HG03139 (cell line): ENCODE data around the gene S100A3.
"Not testable (repeated sequence)": the region's sequence is repeated elsewhere in the genome, so short reads cannot be mapped to it uniquely, and the experiment has no call there.

Experiments used
- ATAC-seq: cut with Tn5 transposase; IDR thresholded peaks from one replicate; pipeline ENCODE4 v1.9.1; 2021; ENCODE audit not compliant: unreplicated experiment

The S100A3 gene

GRCh38 chr1:153570874-153571273 is 21.8 kb upstream of the S100A3 start:
- no peak for ATAC-seq

GRCh38 chr1:153569465-153569864 is 20.4 kb upstream of the S100A3 start:
- ATAC-seq, result no peak

GRCh38 chr1:153568367-153569099 is 19.5 kb upstream of the S100A3 start:
- no peak for ATAC-seq

GRCh38 chr1:153567621-153568366 is 18.7 kb upstream of the S100A3 start:
- no peak for ATAC-seq

GRCh38 chr1:153566414-153567371 is 17.6 kb upstream of the S100A3 start:
- no peak for ATAC-seq

GRCh38 chr1:153565529-153566374 is 16.7 kb upstream of the S100A3 start, which contains the start of gene S100A2:
Gene S100A2, minus strand, starts transcription at chr1:153565844. Its CDS starts 1,967 bp downstream, at chr1:153563877.
- no peak for ATAC-seq

GRCh38 chr1:153563991-153564390 is 14.9 kb upstream of the S100A3 start:
- no peak for ATAC-seq

- ATAC-seq, result no peak
Observed at GRCh38 chr1:153563483-153563901, 14.4 kb upstream of the S100A3 start.

GRCh38 chr1:153562021-153562420 is 13.0 kb upstream of the S100A3 start:
- not testable (repeated sequence) for ATAC-seq

- no peak for ATAC-seq
Observed at GRCh38 chr1:153561466-153561985, 12.5 kb upstream of the S100A3 start.

- ATAC-seq, result no peak
Observed at GRCh38 chr1:153560771-153561465, 11.9 kb upstream of the S100A3 start.

GRCh38 chr1:153560241-153560640 is 11.2 kb upstream of the S100A3 start:
- no peak for ATAC-seq

GRCh38 chr1:153557877-153558276 is 8.8 kb upstream of the S100A3 start:
- no peak for ATAC-seq

GRCh38 chr1:153556348-153556747 is 7.3 kb upstream of the S100A3 start:
- no peak for ATAC-seq

GRCh38 chr1:153553830-153554541 is 4.9 kb upstream of the S100A3 start:
- no peak for ATAC-seq

- no peak for ATAC-seq
Observed at GRCh38 chr1:153553096-153553495, 4.0 kb upstream of the S100A3 start.

GRCh38 chr1:153552335-153552734 is 3.3 kb upstream of the S100A3 start:
- no peak for ATAC-seq

- ATAC-seq, result no peak
Observed at GRCh38 chr1:153550827-153551500, 1.9 kb upstream of the S100A3 start.
